Psoas muscle (tissue), 8 donors: ENCODE results near the gene LBX2. TPM values are rescaled to one million over a fixed set of nuclear protein-coding genes. Genes with fewer than 3 reads are reported as not detected.
"Not testable (repeated sequence)": the region's sequence is repeated elsewhere in the genome, so short reads cannot be mapped to it uniquely, and the experiment has no call there.

Experiments used
- ATAC-seq, 4 donors: fragments of 200-7000 bp; cut with Tn5 transposase; one replicate each; pipeline ENCODE4 v1.9.1; 2020; ENCODE audit warnings: moderate library complexity in 3 of 4, mild to moderate bottlenecking in 2 of 4
- DNase-seq, 2 donors: peaks; one replicate each; pipeline ENCODE4 v3.0.0-alpha.2; 2020
- H3K27ac ChIP-seq: fragments of 200-600 bp; one replicate; pipeline ENCODE4 v1.8.0; 2022
- H3K27me3 ChIP-seq, 3 donors: fragments of 200-600 bp in 1 of 3; one replicate each; pipeline versions ENCODE4 v1.6.1 to v1.8.0; 2013 to 2022; ENCODE audit warnings: low read length in 2 of 3, mild to moderate bottlenecking in 2 of 3, moderate library complexity in 1 of 3; ENCODE audit not compliant: insufficient read depth in 3 of 3
- H3K36me3 ChIP-seq, 2 donors: fragments of 200-600 bp in 1 of 2; one replicate each; pipeline versions ENCODE4 v1.6.1 to v1.8.0; 2013 to 2022; ENCODE audit warnings: low read depth in 1 of 2, mild to moderate bottlenecking in 1 of 2, moderate library complexity in 1 of 2; ENCODE audit not compliant: insufficient read depth in 1 of 2
- H3K4me1 ChIP-seq: fragments of 200-600 bp; one replicate; pipeline ENCODE4 v1.8.0; 2022
- H3K4me3 ChIP-seq: fragments of 200-600 bp; one replicate; pipeline ENCODE4 v1.8.0; 2022; ENCODE audit warnings: mild to moderate bottlenecking
- H3K9me3 ChIP-seq: fragments of 200-600 bp; one replicate; pipeline ENCODE4 v1.8.0; 2022
- WGBS, 3 donors: extraction: QIAGEN DNeasy Blood & Tissue Kit; methylation state at CpG; one replicate each; pipeline versions ENCODE4 v1.1.6 to v1.1.7; 2013; 5-methylcytosine and 5-hydroxymethylcytosine counted together
- intact Hi-C, 2 donors: fragments of 100-400 bp; cut with DNase I; formaldehyde crosslinking; loops; one replicate each; pipeline versions ENCODE4 v1.11.0 to v1.14.2; 2022
- polyA plus RNA-seq, 3 donors: library from polyadenylated mRNA; stranded (reverse); fragments of 200-250 nt; gene quantifications; one replicate each; pipeline ENCODE4 v1.2.3, GENCODE V29; 2013
- total RNA-seq, 4 donors: library from RNA; stranded (reverse); fragmentation: NEBNext Ultra II Directional in 2 of 4; extraction: Animal tissue kit (Norgen Biotek cat#: 25700) in 2 of 4; gene quantifications; one replicate each; pipeline versions ENCODE4 v1.2.1 to v1.2.4, GENCODE V29; 2021 to 2023
- TF ChIP-seq, protein P1 (sequence below): fragments of 200-600 bp; IDR thresholded peaks from one replicate; pipeline ENCODE4 v1.8.0; 2022; ENCODE audit warnings: antibody characterized with exemption
- donor health status: healthy with polysubstance abuse.
- donor health status: DM: no; HTN: no; CAD: no; lungs with moderate emphysema.
- donor health status: Bipolar disorder and iron deficiency.
- donor health status: healthy.
- donor health status: DM: yes; HTN: yes; CAD: no.
- donor health status: DM: no; HTN: no; CAD: no.
- donor health status: DM: no; HTN: no; CAD: no.
- donor health status: DM: yes; HTN: yes; CAD: no.

Gene LBX2
- total and polyA plus RNA-seq, 7 donors, result 0.14 to 0.68 (median 0.26) TPM; not detected in 2

DNA sequence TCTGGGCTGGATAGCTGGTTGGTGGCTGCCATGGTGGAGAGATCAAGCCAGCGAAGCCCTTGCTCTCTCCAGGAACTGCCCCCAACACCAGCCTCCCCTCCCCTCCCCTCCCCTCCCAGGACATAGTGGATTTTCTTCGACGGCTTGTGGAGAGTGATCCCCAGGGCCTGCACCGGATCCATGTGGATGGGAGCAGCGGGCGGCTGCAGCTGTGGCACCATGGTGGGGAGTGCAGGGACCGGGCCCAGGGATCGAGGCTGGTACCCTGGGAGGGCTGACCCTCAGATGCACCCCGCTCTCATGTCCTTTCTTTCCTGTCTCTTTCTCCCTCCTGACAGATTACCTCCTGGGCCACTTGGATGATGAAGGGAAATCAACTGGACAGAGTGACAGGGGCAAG, 9.5 kb downstream of the LBX2 start:
- no peaks in the 10 kb centered on the region for H3K27me3 ChIP-seq
- H3K4me3 ChIP-seq, result no peak overlapping the region
- no peak overlapping the region for H3K27ac ChIP-seq
- DNase-seq (no peak), ATAC-seq (no peak)
- peaks cover 12 to 91% of the 10 kb centered on the region in 2 donors for H3K36me3 ChIP-seq
- intact Hi-C loops, result no loop called here
- no peaks in the 10 kb centered on the region for H3K9me3 ChIP-seq
- WGBS, 3 donors, result 88 to 89% (median 89%) methylated on average over 9 of the region's 9 CpGs
- TF ChIP-seq, protein P1, sequence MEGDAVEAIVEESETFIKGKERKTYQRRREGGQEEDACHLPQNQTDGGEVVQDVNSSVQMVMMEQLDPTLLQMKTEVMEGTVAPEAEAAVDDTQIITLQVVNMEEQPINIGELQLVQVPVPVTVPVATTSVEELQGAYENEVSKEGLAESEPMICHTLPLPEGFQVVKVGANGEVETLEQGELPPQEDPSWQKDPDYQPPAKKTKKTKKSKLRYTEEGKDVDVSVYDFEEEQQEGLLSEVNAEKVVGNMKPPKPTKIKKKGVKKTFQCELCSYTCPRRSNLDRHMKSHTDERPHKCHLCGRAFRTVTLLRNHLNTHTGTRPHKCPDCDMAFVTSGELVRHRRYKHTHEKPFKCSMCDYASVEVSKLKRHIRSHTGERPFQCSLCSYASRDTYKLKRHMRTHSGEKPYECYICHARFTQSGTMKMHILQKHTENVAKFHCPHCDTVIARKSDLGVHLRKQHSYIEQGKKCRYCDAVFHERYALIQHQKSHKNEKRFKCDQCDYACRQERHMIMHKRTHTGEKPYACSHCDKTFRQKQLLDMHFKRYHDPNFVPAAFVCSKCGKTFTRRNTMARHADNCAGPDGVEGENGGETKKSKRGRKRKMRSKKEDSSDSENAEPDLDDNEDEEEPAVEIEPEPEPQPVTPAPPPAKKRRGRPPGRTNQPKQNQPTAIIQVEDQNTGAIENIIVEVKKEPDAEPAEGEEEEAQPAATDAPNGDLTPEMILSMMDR, result no peak
- no peaks in the 10 kb centered on the region for H3K4me1 ChIP-seq

DNA sequence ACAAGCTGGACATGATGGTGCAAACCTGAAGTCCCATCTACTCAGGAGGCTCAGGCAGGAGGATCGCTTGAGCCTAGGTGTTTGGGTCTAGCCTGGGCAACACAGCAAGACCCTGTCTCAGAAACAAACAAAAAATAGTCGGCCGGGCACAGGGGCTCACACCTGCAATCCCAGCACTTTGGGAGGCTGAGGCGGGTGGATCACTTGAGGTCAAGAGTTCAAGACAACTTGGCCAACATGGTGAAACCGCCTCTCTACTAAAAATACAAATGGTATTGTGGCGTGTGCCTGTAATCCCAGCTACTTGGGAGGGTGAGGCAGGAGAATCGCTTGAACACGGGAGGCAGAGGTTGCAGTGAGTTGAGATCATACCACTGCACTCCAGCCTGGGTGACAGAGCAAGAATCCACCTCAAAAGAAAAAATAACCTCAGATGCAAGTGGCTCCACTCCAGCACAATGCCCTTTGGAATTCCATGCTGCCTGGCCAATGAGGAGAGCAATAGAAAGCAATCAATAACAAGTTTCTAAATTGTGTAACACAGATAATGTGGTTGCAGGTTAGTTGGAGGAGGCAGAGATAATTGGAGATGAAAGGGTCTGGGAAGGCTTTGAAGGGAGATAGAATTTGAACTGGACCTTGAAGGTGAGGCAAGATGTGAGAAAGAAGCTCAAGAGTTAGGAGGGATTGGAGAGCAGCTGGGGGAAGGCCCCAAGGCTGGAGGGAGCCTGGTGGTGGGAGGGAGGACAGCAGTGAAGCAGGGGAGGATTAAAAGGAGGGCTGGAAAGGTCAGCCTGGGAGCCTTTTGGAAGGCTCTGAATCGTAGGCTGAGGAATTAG, 10.5 kb downstream of the LBX2 start:
- no peak for DNase-seq
- 88 to 93% (median 91%) methylated on average over 9 of the region's 9 CpGs for WGBS, 3 donors
- no peaks in the 10 kb centered on the region for H3K27me3 ChIP-seq
- no peak overlapping the region for H3K4me3 ChIP-seq
- peaks cover 3% of the 10 kb centered on the region for H3K4me1 ChIP-seq
- no peak overlapping the region for H3K27ac ChIP-seq
- H3K9me3 ChIP-seq, result no peaks in the 10 kb centered on the region
- H3K36me3 ChIP-seq, result peaks cover 9 to 85% of the 10 kb centered on the region in 2 donors
- TF ChIP-seq, protein P1, result no peak
- intact Hi-C loops, result no loop called here
- no peak for ATAC-seq

DNA sequence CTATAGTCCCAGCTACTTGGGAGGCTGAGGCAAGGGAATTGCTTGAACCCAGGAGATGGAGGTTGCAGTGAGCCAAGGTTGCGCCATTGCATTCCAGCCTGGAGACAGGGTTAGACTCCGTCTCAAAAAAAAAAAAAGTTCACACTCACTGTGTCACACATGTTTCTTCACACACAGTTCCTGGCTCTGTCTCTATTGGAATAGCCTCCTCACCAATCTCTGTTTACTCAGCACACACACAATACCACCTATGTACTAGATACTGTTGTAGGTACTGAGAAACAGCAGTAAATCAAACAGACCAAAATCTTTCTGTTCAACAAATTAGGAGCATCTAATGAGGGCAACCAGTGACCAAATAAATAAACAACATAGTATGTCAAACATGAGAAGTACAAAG, 13.3 kb downstream of the LBX2 start:
- peaks cover 4 to 57% of the 10 kb centered on the region in 2 donors for H3K36me3 ChIP-seq

DNA sequence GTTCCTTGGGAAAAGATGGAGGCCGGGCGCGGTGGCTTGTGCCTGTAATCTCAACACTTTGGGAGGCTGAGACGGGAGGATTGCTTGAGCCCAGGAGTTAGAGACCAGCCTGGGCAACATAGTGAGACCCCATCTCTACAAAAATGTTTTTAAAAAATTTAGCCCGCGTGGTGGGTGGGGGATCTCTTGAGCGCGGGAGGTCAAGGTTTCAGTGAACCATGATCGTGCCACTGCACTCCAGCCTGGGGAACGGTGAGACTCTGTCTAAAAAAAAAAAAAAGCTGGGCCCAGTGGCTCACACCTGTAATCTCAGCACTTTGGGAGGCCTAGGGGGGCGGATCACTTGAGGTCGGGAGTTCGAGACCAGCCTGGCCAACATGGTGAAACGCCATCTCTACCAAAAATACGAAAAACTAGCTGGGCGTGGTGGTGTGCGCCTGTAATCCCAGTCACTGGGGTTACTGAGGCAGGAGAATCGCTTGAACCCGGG, 15.7 kb downstream of the LBX2 start:
- intact Hi-C loops, result loop anchor here (1.0 to 5.0 kb wide), 5 partner anchors 28 to 105 kb away; partner anchors contain the start of genes AUP1 (in 2 of the 2), HTRA2 (in 2 of the 2) and INO80B (in 2 of the 2)
- H3K4me1 ChIP-seq, result peaks cover 22% of the 10 kb centered on the region
- H3K9me3 ChIP-seq, DNase-seq, H3K27ac ChIP-seq, ATAC-seq, H3K27me3 ChIP-seq: not testable (repeated sequence)
- peaks cover 2 to 60% of the 10 kb centered on the region in 2 donors for H3K36me3 ChIP-seq
- WGBS, 3 donors, result 71 to 77% (median 75%) methylated on average over 19 of the region's 19 CpGs
- peak overlapping the region; percentile 98 for H3K4me3 ChIP-seq

More for the DNA sequence above, 13.3 kb downstream of the LBX2 start:
- H3K27me3 ChIP-seq, result no peaks in the 10 kb centered on the region
- H3K9me3 ChIP-seq, result no peaks in the 10 kb centered on the region
- intact Hi-C loops, result no loop called here
- H3K27ac ChIP-seq, result no peak overlapping the region
- no peak overlapping the region for H3K4me3 ChIP-seq
- peaks cover 16% of the 10 kb centered on the region for H3K4me1 ChIP-seq
- DNase-seq (no peak), ATAC-seq (no peak)
- 90 to 93% (median 92%) methylated on average over 2 of the region's 2 CpGs for WGBS, 3 donors
- TF ChIP-seq, protein P1, result no peak
